Calu3 (cell line): ENCODE data around the gene RANBP3. TPM values are rescaled to one million over a fixed set of nuclear protein-coding genes. Genes with fewer than 3 reads are reported as not detected.

Experiments
- BruUV-seq: library from RNA; stranded (reverse); fragments of 400-500 nt; replicated peaks from 2 replicates; lab custom pipeline; 2021; lab: Mats Ljungman, UMichigan
- CTCF ChIA-PET: fragments of 300-600 bp; sonication (Branson Sonifier 250); formaldehyde crosslinking; loops from one replicate; lab custom pipeline; 2022; ENCODE audit warnings: antibody characterized with exemption; lab: Charles Lee
- DNase-seq: peaks from one replicate; pipeline ENCODE4 v3.0.0; 2022
- H3K27ac Mint-ChIP-seq: one replicate; pipeline ENCODE4 v1.8.0; 2022; ENCODE audit warnings: mixed read lengths; ENCODE audit not compliant: unreplicated experiment
- H3K27me3 Mint-ChIP-seq: one replicate; pipeline ENCODE4 v1.8.0; 2022; ENCODE audit warnings: mixed read lengths; ENCODE audit not compliant: unreplicated experiment
- H3K36me3 Mint-ChIP-seq: one replicate; pipeline ENCODE4 v1.8.0; 2022; ENCODE audit warnings: mild to moderate bottlenecking, moderate library complexity, mixed read lengths; ENCODE audit not compliant: insufficient read depth, unreplicated experiment
- H3K4me1 Mint-ChIP-seq: one replicate; pipeline ENCODE4 v1.8.0; 2022; ENCODE audit warnings: mild to moderate bottlenecking, low read depth, mixed read lengths; ENCODE audit not compliant: unreplicated experiment
- H3K4me3 Mint-ChIP-seq: one replicate; pipeline ENCODE4 v1.8.0; 2022; ENCODE audit warnings: mild to moderate bottlenecking, low read depth, moderate library complexity, mixed read lengths; ENCODE audit not compliant: unreplicated experiment
- H3K9me3 Mint-ChIP-seq: one replicate; pipeline ENCODE4 v1.8.0; 2022; ENCODE audit warnings: low read depth, mixed read lengths; ENCODE audit not compliant: unreplicated experiment
- CTCF ChIP-seq: fragments of 200-600 bp; IDR thresholded peaks from one replicate; pipeline ENCODE4 v1.8.0; 2022; ENCODE audit warnings: antibody characterized with exemption; ENCODE audit not compliant: unreplicated experiment
- intact Hi-C: fragments of 100-400 bp; cut with micrococcal nuclease; formaldehyde crosslinking; loops from one replicate; pipeline ENCODE4 v1.10.0; 2022; ENCODE audit not compliant: unreplicated experiment
- total RNA-seq: library from RNA; stranded (reverse); gene quantifications from 2 replicates; pipeline ENCODE4 v1.2.3, GENCODE V29; 2022

Gene RANBP3
- total RNA-seq, 1 experiment from 2014 or later = 58.4 TPM

- peaks cover 13% of the 10 kb centered on the region for H3K36me3 Mint-ChIP-seq
- no peaks in the 10 kb centered on the region for H3K9me3 Mint-ChIP-seq
- BruUV-seq = no TSS peak
- no peaks in the 10 kb centered on the region for H3K4me1 Mint-ChIP-seq
- H3K4me3 Mint-ChIP-seq = no peak overlapping the region
- DNase-seq = no peak
- no peaks in the 10 kb centered on the region for H3K27me3 Mint-ChIP-seq
- CTCF ChIA-PET = interaction anchor here (0.5 kb wide), 1 partner anchor 260 kb away, joined by 11 read pairs; no protein-coding TSS in a partner anchor
- intact Hi-C loops = no loop called here
- no peak overlapping the region for H3K27ac Mint-ChIP-seq
- no peak for TF ChIP-seq CTCF
Observed at GRCh38 chr19:5947435-5947834, 30.5 kb downstream of the RANBP3 start.

GRCh38 chr19:5943623-5944022 is 34.3 kb downstream of the RANBP3 start:
- H3K27ac Mint-ChIP-seq = no peak overlapping the region
- BruUV-seq = no TSS peak
- CTCF ChIA-PET = no interaction called here

GRCh38 chr19:5943045-5943444 is 34.9 kb downstream of the RANBP3 start:
- intact Hi-C loops = no loop called here
- Mint-ChIP-seq H3K36me3 (peaks cover 11% of the 10 kb centered on the region), H3K4me3 (no peak overlapping the region), H3K9me3 (no peaks in the 10 kb centered on the region), H3K27me3 (no peaks in the 10 kb centered on the region), H3K27ac (no peak overlapping the region), H3K4me1 (no peaks in the 10 kb centered on the region)
- BruUV-seq = no TSS peak
- TF ChIP-seq CTCF = no peak
- CTCF ChIA-PET = interaction anchor here (0.7 kb wide), 1 partner anchor 33 kb away, joined by 4 read pairs; no protein-coding TSS in a partner anchor
- DNase-seq = no peak

More at GRCh38 chr19:5943623-5944022, 34.3 kb downstream of the RANBP3 start:
- H3K4me3 Mint-ChIP-seq = no peak overlapping the region
- H3K4me1 Mint-ChIP-seq = no peaks in the 10 kb centered on the region
- TF ChIP-seq CTCF = no peak
- H3K9me3 Mint-ChIP-seq = no peaks in the 10 kb centered on the region
- DNase-seq = no peak
- H3K36me3 Mint-ChIP-seq = peaks cover 5% of the 10 kb centered on the region
- intact Hi-C loops = no loop called here
- no peaks in the 10 kb centered on the region for H3K27me3 Mint-ChIP-seq

- no TSS peak for BruUV-seq
- no peak overlapping the region for H3K27ac Mint-ChIP-seq
- peaks cover 16% of the 10 kb centered on the region for H3K36me3 Mint-ChIP-seq
- TF ChIP-seq CTCF = no peak
- intact Hi-C loops = no loop called here
- CTCF ChIA-PET = no interaction called here
- no peaks in the 10 kb centered on the region for H3K4me1 Mint-ChIP-seq
- no peaks in the 10 kb centered on the region for H3K27me3 Mint-ChIP-seq
- no peak overlapping the region for H3K4me3 Mint-ChIP-seq
- DNase-seq = no peak
- H3K9me3 Mint-ChIP-seq = no peaks in the 10 kb centered on the region
Observed at GRCh38 chr19:5941673-5942072, 36.3 kb downstream of the RANBP3 start.
